Measurements from ENCODE around the gene GGTLC2. TPM values are rescaled to one million over a fixed set of nuclear protein-coding genes. Genes with fewer than 3 reads are reported as not detected.

The GGTLC2 gene
- total RNA-seq, result not detected

GRCh38 chr22:22644314-22644713, at the start of gene GGTLC2:
TSS of gene GGTLC2 (plus strand) at chr22:22644614. CDS start at chr22:22646346, 1,732 bp downstream.

Small RNAs within 50 kb of the gene (small RNA-seq; reads per million reads assigned to genes)
- not detected for gene AC244250.2
- gene IGLV3-29, result not detected
- gene IGLVVI-25-1, result not detected

Other genes starting within 250 kb of the GGTLC2 start
- gene ZNF280B, start 135.9 kb upstream of the GGTLC2 start, total RNA-seq, result 5.8 TPM
- gene ZNF280A, start 124.3 kb upstream of the GGTLC2 start, total RNA-seq, result not detected
- gene PRAME, start 85.3 kb upstream of the GGTLC2 start, total RNA-seq, result not detected
- gene IGLL5, start 243.2 kb downstream of the GGTLC2 start, total RNA-seq, result not detected

Data from diencephalon (tissue), 1 donor.